ENCODE data around the gene LPA.
"Not testable (repeated sequence)": the region's sequence is repeated elsewhere in the genome, so short reads cannot be mapped to it uniquely, and the experiment has no call there.

The LPA gene

GRCh38 chr6:160573943-160574342, 90.1 kb downstream of the LPA start:
- no peak for TF ChIP-seq CTCF (conservative IDR thresholded peaks at IDR 0.05; ENCODE audit: control insufficient read depth, insufficient read depth, low read depth, low read length)
- H3K4me3 ChIP-seq (ENCODE audit: control insufficient read depth, low read depth, low read length) = no peak overlapping the region
- no peak for DNase-seq (ENCODE audit: low read depth)

GRCh38 chr6:160571201-160571600, 92.9 kb downstream of the LPA start:
- H3K4me3 ChIP-seq (ENCODE audit: control insufficient read depth, low read depth, low read length); DNase-seq (ENCODE audit: low read depth): not testable (repeated sequence)

GRCh38 chr6:160544802-160545201, 119.3 kb downstream of the LPA start:
- no peak for TF ChIP-seq CTCF (conservative IDR thresholded peaks at IDR 0.05; ENCODE audit: control insufficient read depth, insufficient read depth, low read depth, low read length)
- no peak for DNase-seq (ENCODE audit: low read depth)
- H3K4me3 ChIP-seq (ENCODE audit: control insufficient read depth, low read depth, low read length) = no peak overlapping the region

GRCh38 chr6:160535270-160535669, 128.8 kb downstream of the LPA start:
- H3K4me3 ChIP-seq (ENCODE audit: control insufficient read depth, low read depth, low read length) = no peak overlapping the region
- TF ChIP-seq CTCF (conservative IDR thresholded peaks at IDR 0.05; ENCODE audit: control insufficient read depth, insufficient read depth, low read depth, low read length) = no peak
- no peak for DNase-seq (ENCODE audit: low read depth)

- DNase-seq (ENCODE audit: low read depth) = peak; percentile 48
- peak overlapping the region; percentile 21 for H3K4me3 ChIP-seq (ENCODE audit: control insufficient read depth, low read depth, low read length)
- peak; percentile 88 for TF ChIP-seq CTCF (conservative IDR thresholded peaks at IDR 0.05; ENCODE audit: control insufficient read depth, insufficient read depth, low read depth, low read length)
Measured at GRCh38 chr6:160534050-160534696, 129.9 kb downstream of the LPA start.

- TF ChIP-seq CTCF (conservative IDR thresholded peaks at IDR 0.05; ENCODE audit: control insufficient read depth, insufficient read depth, low read depth, low read length) = no peak
- no peak overlapping the region for H3K4me3 ChIP-seq (ENCODE audit: control insufficient read depth, low read depth, low read length)
- no peak for DNase-seq (ENCODE audit: low read depth)
Measured at GRCh38 chr6:160532315-160532714, 131.8 kb downstream of the LPA start.

GRCh38 chr6:160531826-160532225, 132.2 kb downstream of the LPA start:
- DNase-seq (ENCODE audit: low read depth) = no peak
- H3K4me3 ChIP-seq (ENCODE audit: control insufficient read depth, low read depth, low read length) = no peak overlapping the region
- no peak for TF ChIP-seq CTCF (conservative IDR thresholded peaks at IDR 0.05; ENCODE audit: control insufficient read depth, insufficient read depth, low read depth, low read length)

- not testable (repeated sequence) for H3K4me3 ChIP-seq (ENCODE audit: control insufficient read depth, low read depth, low read length); DNase-seq (ENCODE audit: low read depth)
Measured at GRCh38 chr6:160529524-160529923, 134.6 kb downstream of the LPA start.

All from fibroblast of mammary gland (primary cell).